T-helper 2 cell treated with Interferon-gamma antibody and Interleukin-4, amounts not matched to agents 100 ng/mL and 5 ng/mL, for 36 hours (primary cell): ENCODE data around the gene AXIN1. TPM values are rescaled to one million over a fixed set of nuclear protein-coding genes. Genes with fewer than 3 reads are reported as not detected.
"Not testable (repeated sequence)": the region's sequence is repeated elsewhere in the genome, so short reads cannot be mapped to it uniquely, and the experiment has no call there.

Source experiments
- intact Hi-C: fragments of 100-400 bp; cut with micrococcal nuclease; formaldehyde crosslinking; loops from one replicate; pipeline ENCODE4 v1.15.1; 2023
- total RNA-seq: library from RNA; stranded (reverse); gene quantifications from 2 replicates; pipeline ENCODE4 v1.2.3, GENCODE V29; 2022

Gene AXIN1
- total RNA-seq, 1 donor from 2014 or later = 31.1 TPM

DNA sequence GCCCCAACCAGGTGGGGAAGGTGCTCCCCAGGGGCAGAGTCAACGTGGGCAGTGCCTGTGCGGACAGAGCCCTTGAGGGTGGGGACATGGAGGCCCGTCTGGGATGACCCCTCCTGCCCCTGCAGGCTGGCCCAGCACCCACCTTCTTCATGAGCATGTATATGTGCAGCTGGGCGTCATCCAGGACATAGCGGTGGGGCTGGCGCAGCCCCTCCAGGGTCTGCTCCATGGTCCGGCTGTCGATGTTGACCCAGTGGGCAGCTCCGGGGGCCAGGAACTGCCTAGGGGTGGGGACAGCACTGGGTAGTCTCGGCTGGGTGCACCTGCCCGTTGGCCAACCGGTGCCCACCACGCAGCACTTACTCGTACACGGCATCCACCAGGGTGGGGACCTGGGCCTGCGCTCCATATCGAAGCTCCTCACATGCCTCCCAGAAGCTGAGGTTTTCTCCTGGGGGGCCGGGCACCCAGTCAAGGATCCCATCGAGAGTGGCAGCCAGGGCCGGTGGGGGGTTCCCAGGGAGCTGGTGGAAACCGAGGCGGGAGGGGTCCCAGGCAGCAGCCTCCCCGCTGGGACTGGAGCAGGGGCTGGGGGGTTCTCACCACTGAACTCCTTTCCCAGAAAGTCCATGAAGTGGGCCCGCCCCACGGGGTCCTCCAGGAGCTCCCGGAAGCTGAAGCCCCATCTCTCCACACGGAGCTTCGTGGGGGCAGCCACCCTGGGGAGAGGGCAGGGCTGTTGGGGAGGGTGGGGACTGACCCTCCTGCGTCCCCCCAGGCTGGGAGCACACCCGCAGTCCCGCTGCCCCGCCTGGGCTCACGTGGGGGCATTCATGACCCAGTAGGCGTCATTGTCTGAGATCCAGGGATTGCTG is 81.9 kb downstream of the AXIN1 start:
- intact Hi-C loops = no loop called here

DNA sequence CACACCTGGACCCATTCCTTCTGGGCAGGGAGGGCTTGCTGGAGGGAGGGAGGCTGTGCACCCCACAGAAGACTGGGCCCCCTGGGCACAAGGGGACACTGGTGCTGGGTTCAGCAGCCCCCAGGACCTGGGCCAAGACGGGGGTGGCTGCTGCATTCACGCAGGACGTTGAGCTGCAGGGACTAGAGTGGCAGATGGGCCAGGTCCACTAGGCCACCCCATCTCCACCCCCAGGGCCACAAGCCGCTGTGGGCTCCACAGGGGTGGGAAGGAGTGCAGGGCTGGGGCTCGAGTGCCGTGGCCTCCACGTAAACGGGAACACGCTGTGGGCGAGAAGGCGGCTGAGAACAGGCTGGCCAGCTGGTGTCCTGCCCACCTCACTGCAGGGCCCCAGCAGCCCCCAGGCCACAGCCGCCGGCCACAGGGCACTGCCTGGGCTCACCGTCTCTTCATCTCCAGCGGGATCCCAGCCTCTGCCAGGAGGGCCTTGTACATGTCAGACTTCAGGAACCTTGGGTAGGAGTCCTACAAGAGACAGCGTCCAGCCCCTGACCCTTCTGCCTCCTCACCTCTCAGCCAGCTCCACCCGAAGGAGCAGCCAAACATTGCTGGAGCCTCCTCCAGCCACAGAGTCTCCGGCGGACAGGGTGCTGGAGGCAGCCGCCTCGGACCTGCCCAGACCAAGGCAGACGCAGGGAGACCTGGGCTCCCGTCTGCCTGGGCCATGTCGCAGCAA is 83.3 kb downstream of the AXIN1 start:
- intact Hi-C loops = no loop called here

DNA sequence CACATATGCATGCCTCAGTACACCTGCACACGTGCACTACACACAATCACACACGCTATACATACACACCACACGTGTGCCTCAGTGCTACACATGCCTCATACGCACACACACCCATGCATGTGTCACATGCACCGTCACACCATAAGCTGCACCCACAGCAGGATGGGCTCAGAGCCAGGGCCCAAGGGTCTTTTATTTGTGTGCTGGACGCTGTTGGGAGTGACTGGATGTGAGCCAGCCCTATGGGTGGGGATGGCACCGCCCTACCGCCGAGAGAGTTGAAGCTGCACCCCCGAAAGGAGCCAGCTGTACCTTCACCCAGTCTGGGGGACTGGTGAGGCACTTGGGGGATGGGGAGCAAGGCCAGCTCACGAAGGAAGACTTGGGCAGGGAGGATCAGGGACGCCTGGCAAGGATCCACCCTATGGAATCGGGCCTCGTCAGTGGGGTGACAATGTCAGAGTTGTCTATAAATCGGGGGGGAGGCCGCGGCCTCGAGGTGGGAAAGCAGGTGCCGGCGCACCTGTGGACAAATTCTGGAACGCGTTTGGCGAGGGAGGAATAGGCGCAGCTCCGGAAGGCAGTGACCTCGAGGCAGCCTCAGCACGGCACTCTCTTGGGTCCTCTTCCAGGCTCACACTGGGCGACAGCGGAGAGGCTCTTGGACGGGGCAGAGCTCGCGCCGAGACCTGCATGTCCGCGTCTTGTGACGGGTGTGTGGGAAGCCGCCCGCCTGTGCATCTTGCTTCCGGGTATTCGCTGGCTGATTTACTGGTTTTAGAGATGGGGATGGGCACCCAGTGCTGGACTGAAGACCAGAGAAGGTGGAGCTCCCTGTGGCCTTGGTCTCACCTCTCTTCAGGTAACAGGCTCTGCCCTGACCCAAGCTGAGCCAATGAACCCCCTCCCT is 84.1 kb downstream of the AXIN1 start:
- intact Hi-C loops = no loop called here

DNA sequence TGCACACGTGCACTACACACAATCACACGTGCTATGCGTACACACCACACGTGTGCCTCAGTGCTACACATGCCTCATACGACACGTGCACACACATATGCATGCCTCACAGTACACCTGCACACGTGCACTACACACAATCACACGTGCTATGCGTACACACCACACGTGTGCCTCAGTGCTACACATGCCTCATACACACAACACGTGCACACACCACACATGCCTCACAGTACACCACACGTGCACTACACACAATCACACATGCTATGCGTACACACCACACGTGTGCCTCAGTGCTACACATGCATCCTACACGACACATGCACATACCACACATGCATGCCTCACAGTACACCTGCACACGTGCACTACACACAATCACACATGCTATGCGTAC is 85.0 kb downstream of the AXIN1 start:
- intact Hi-C loops = not testable (repeated sequence)

DNA sequence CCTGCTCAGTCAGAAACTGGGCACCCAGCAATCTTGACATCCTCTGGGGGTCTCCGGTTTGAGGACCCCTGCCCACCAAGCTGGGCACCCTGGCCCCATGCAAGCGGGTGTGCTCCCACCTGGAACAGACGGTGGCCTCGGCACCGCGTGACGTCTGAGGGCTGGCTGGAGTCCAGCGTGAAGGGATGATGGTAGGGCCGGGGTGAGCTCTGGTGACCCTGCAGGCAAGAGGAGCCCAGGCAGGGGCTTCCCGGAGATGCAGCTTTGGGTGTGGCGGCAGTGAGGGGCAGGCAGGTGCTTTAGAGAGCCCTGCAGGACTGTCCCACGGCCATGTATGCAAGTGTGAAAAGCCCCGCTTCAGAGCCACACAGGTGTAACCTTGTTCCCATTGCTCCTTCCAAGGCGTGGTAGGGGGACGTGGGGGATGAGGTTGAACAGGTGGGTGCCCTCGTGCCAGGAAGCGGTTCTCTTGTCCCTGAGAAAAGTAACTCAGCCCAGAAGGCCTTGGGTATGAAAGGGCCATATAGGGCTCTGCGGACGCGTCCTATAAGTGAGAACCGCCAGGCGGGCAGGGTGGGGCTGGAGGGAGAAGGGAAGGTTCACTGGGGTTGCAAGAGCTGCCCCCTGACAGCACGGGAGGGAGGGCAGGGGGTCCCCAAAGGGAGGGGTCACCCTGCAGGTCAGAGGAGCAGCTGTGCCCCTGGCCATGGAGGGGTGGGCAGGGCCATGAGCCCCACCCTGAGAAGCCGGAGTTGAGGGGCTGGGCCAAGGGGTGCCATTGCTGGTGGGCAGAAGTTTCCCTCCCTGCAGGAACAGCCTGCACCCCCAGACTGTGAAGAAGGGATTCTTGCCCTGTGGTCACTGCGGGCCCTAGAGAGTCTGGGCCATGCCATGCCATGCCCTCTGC is 86.0 kb downstream of the AXIN1 start:
- intact Hi-C loops = no loop called here

DNA sequence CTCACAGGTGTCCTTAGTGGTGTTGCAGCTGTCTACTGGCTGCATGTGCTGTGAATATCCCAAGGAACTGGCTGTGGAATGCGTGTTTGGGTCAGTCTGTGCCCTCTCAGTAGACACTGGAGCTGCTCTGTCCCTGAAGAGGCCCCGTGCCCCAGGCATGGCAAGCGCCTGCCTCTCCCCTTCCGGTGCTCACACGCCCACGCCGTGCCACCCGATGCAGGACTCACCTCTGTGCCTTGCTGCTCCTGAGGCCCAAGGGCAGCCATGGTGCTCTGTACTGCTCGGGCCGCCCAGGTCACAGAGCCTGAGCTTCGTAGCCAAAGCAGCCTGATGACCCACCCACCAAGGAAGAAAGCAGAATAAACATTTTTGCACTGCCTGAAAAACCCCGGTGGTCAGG is 86.8 kb downstream of the AXIN1 start:
- intact Hi-C loops = no loop called here

DNA sequence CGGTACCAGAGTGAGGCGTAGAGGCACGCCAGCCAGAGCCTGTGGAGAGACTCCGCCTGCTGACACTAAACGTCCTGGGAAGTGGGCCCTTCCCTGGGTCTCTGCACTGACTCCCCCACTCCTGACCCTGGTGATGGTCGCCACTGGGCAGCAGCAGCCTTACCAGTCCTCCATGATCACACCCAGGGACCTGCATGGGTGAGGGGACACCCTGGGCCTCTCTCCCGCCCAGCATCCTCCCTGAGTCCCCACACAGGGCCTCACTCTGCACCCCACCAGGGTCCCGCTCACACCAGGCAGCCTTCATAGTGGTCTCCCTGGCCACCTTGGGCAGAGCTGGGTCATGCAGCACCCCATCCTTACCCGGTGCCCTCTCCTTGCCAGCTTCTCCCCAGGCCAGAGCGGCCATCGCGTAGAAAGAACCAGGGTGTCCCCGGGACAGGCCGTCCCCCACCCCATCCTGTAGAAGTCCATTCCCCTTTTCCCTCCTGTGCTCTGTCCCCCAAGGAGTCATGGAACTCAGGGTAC is 87.5 kb downstream of the AXIN1 start:
- intact Hi-C loops = no loop called here

DNA sequence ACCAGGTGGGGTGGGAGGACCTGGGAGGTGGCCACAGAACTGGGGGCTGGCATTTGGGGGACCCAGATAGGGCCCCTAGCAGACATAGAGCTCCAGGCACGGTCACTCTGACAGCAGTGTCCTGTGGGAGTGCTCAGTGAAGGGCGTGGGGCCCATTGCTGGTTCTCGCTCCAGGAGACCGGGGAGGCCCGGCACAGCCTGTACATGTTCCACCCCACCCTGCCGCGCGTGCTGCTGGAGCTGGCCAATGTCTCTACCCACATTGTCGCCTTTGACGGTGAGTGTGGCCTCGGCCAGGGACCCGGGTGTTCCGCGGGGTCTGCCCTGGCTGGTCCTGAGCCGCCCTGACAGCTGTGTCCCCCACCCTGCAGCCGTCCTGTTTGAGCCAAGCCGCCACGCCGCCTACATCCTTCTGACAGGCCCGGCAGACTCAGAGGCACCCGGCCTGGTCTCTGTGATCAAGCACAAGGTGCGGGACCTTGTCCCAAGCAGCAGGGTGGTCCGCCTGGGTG is 88.0 kb downstream of the AXIN1 start:
- intact Hi-C loops = no loop called here

DNA sequence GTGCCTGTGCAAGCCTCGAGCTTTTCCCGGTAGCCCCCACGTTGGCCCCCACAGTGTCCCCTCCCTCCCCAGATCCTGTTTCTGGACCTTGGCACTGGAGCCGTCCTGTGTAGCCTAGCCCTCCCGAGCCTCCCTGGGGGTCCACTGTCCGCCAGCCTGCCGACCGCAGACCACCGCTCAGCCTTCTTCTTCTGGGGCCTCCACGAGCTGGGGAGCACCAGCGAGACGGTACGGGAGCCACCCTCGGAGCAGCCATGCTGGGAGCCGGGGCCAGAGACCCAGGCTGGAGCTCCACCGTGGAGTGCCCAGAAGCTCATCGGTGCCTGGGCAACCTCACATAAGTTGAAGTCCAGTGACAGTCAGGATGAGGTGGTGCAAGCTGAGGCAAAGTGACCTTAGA is 88.6 kb downstream of the AXIN1 start:
- intact Hi-C loops = no loop called here

DNA sequence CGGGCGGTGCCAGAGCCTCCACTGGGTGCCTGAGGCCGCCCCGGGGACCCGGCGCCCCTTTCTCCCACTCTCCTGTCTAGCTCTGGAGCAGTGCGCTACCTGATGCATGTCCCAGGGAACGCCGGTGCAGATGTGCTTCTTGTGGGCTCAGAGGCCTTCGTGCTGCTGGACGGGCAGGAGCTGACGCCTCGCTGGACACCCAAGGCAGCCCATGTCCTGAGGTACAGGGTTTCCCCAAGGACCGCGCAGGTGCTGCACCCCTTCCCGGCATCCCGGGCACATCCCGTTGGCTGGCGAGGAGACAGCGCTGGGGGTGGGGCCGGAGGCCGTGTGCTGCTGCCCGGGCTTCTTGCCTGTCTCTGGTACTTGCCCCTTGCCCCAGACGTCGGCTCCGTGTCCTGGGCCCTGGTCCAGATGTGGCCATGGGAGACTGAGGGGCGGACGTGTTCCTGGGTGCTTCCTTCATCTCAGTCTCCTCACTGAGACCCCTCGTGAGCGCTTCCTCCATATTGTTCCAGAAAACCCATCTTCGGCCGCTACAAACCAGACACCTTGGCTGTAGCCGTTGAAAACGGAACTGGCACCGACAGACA is 89.2 kb downstream of the AXIN1 start:
- intact Hi-C loops = no loop called here

DNA sequence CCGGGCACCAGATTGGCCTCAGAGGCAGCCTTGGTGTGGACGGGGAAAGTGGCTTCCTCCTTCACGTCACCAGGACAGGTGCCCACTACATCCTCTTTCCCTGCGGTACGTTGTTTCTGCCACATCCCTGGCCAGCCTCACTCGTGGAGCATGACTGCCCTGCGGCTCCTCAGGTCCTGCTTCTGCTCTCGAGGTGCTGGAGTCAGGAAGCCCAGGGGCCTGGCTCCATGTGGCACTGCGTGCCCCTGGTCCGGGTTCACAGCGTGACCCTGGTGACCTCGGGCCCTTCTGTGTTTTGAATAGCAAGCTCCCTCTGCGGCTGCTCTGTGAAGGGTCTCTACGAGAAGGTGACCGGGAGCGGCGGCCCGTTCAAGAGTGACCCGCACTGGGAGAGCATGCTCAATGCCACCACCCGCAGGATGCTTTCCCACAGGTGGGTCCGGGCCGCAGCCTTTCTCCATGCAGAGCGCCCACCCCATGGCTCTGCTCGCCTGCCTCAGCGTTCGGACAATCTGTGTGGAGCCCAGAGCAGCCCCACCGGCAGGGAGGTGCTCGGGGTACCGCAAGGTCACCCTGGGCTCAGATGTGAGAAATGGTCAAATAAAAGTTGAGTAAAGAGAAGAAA is 90.3 kb downstream of the AXIN1 start:
- intact Hi-C loops = no loop called here

DNA sequence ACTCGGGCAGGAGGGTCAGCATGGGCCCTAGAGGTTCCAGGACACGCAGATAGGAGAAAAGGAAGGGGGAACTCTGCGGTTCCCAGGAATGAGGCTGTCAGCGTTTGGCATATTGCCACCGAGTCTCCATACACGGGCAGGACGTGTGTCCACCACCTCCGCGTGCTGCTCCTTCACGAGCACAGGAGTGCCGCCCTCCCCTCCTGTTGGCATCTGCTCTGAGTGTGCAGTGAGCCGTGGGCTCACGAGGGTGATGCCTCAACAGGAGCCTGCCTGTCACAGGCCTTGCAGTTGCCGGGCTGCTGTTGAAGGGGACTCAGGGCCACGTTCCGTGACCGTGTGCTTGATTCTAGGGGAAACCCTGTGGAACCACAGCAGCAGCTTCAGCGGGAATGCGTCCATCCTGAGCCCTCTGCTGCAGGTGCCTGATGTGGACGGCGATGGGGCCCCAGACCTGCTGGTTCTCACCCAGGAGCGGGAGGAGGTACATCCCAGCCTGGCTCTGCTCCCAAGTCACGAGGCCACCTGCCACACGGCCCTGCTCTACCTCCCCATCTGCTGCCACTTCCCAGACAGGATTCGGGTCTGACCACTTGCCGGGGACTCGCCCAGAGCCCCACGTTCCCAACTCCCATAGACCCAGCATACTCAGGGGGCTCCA is 91.4 kb downstream of the AXIN1 start:
- intact Hi-C loops = no loop called here

DNA sequence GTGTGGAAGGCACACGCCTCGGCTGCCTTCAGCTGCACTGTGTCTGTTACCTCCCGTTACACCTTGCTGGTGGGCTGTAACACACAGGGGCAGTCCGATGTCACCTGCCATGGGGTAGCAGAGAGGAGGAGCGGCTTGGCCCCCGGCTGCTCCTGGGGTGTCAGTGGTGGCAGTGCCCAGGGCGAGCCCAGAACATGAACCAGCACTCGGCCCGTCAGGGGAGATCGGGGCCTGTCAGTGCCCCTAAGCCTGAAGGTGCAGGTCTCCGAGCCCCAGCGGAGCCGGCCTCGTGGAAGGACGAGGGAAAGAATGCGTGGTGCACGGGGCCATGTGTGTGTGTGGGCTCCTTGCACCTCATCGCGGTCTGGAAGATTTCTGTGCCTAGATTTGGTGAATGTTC is 92.2 kb downstream of the AXIN1 start:
- intact Hi-C loops = no loop called here

DNA sequence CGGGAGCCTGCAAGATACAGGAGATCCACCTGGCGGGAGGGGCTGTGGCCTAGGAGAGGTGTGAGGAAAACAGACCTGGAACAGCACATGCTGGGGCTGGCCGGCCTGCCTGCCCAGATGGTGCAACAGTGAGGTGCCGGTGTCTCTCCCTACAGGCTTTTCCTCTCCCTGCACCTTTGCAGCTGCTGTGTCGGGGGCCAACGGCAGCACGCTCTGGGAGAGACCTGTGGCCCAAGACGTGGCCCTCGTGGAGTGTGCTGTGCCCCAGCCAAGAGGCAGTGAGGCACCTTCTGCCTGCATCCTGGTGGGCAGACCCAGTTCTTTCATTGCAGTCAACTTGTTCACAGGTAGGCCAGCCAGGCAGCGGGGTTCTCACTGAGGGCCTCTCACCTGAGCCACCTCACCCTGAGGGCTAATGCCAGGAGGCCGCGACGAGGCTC is 92.7 kb downstream of the AXIN1 start:
- intact Hi-C loops = no loop called here

DNA sequence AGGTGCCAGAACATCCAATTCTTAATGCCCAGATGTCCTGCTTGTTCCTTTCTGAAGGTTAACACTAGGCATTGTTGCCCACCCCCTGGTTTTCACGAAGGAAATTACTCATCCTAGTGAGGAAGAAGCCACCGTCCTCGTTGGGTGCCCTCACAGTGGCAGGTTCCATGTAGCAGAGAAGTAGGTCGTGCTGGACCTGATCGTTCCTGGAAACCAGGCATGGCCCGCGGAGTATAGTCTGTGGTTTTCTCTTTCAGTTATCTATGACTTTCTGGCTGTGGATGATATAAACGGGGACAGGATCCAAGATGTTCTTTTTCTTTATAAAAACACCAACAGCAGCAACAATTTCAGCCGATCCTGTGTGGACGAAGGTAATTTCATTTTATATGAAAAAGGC is 93.3 kb downstream of the AXIN1 start:
- intact Hi-C loops = no loop called here

DNA sequence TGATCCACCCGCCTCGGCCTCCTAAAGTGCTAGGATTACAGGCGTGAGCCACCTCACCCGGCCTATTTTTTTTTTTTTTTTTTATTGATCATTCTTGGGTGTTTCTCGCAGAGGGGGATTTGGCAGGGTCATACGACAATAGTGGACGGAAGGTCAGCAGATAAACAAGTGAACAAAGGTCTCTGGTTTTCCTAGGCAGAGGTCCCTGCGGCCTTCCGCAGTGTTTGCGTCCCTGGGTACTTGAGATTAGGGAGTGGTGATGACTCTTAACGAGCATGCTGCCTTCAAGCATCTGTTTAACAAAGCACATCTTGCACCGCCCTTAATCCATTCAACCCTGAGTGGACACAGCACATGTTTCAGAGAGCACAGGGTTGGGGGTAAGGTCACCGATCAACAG is 94.4 kb downstream of the AXIN1 start:
- intact Hi-C loops = not testable (repeated sequence)

DNA sequence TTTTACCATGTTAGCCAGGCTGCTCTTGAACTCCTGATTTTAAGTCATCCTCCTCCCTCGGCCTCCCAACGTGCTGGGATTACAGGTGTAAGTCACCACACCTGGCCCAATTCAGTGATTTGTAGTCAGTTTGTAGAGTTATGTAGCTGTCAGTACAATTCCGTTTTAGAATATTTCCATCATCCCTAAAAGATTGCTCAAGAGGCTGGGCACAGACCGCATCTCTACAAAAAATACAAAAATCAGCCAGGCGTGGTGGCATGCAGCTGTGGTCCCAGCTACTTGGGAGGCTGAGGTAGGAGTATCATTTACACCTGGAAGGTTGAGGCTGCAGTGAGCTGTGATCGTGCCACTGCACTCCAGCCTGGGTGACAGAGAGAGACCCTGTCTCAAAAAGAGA is 97.3 kb downstream of the AXIN1 start:
- intact Hi-C loops = no loop called here

DNA sequence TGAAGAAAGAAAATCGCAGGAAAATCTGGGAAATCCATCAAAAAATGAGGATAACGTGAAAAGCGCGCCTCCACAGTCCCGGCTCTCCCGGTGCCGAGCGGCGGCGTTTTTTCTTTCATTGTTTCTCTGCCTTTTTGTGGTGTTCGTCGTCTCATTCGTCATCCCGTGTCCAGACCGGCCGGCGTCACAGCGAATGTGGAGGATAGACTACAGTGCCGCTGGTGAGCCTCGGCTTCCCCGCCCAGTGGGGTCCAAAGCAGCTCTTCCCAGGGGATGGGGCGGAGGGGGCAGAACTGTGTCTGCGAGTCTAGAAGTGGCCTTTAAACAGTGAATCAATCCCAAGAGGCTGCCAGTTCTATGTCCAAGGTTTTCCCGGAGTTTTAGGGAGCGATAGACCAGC is 98.1 kb downstream of the AXIN1 start:
- intact Hi-C loops = no loop called here

DNA sequence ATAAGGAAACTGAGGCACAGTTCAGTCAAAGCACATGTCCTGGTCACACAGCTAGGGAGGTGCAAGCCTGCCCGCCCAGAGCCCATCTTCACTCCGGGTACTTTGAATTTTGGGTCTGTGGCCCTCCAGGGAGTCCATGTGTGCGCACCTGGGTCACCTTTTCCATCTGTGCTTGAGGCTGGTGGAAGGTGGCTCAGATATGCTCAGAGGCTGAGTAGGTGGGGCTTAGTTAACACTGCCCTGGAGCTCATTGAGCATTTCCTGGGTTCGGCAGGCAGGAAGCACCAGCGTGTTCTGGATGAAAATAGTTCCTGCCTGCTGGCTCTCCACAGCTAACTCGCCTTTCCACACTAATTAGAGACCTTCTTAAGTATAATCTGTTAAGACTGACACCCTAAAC is 98.7 kb downstream of the AXIN1 start:
- intact Hi-C loops = loop anchor here (2.0 kb wide), 1 partner anchor 19 kb away; the partner anchor contains the start of gene FAM234A
